ENCODE measurements around the gene ORMDL1. TPM values are rescaled to one million over a fixed set of nuclear protein-coding genes. Genes with fewer than 3 reads are reported as not detected.

Gene ORMDL1
- total RNA-seq: 22.0 and 30.5 TPM in 2 replicates

GRCh38 chr2:189783927-189784867 lies at the start of gene ORMDL1, which contains the start of gene PMS1:
Gene ORMDL1 (minus strand): TSS chr2:189784339. CDS start chr2:189782595, 1,744 bp downstream.
Gene PMS1 (plus strand): TSS chr2:189784450. CDS start chr2:189791810, 7,360 bp downstream.

GRCh38 chr2:189762551-189763298 lies 21.4 kb downstream of the ORMDL1 start, which contains the start of gene OSGEPL1:
Gene OSGEPL1 (minus strand): TSS chr2:189762792. CDS start chr2:189761640, 1,152 bp downstream.

Other genes starting within 250 kb of the ORMDL1 start
- 0.79 and 0.99 TPM in 2 replicates for gene SLC40A1, start 203.6 kb downstream of the ORMDL1 start, total RNA-seq
- 19.3 and 28.9 TPM in 2 replicates for gene ASNSD1, start 122.9 kb downstream of the ORMDL1 start, total RNA-seq
- 0.78 and 1.6 TPM in 2 replicates for gene ANKAR, start 109.7 kb downstream of the ORMDL1 start, total RNA-seq
- gene OSGEPL1, start 21.5 kb downstream of the ORMDL1 start, total RNA-seq: 7.1 and 12.4 TPM in 2 replicates
- 16.4 and 18.5 TPM in 2 replicates for gene PMS1, start 111 bp upstream of the ORMDL1 start, total RNA-seq